Upper lobe of left lung (tissue), 6 donors: Measurements from ENCODE around the gene MAN2B2. TPM values are rescaled to one million over a fixed set of nuclear protein-coding genes. Genes with fewer than 3 reads are reported as not detected.

ENCODE experiments used
- ATAC-seq, 2 donors: fragments of 200-7000 bp; cut with Tn5 transposase; one replicate each; pipeline ENCODE4 v1.9.1; 2022; ENCODE audit warnings: mild to moderate bottlenecking in 2 of 2, moderate library complexity in 2 of 2; ENCODE audit not compliant: low FRiP score in 2 of 2
- DNase-seq, 2 donors: peaks; one replicate each; pipeline ENCODE4 v3.0.0-alpha.2; 2019 to 2020
- H3K27ac ChIP-seq, 4 donors: fragments of 200-600 bp; sonication (generic); one replicate each; pipeline ENCODE4 v1.5.1; 2016 to 2019
- H3K27me3 ChIP-seq, 4 donors: fragments of 200-600 bp; sonication (generic); one replicate each; pipeline ENCODE4 v1.5.1; 2017 to 2019
- H3K36me3 ChIP-seq, 4 donors: fragments of 200-600 bp; sonication (generic); one replicate each; pipeline ENCODE4 v1.5.1; 2016 to 2019
- H3K4me1 ChIP-seq, 4 donors: fragments of 200-600 bp; sonication (generic); one replicate each; pipeline ENCODE4 v1.5.1; 2018 to 2019
- H3K4me3 ChIP-seq, 4 donors: fragments of 200-600 bp; sonication (generic); one replicate each; pipeline ENCODE4 v1.5.1; 2017 to 2019; ENCODE audit warnings: mild to moderate bottlenecking in 2 of 4, moderate library complexity in 1 of 4
- H3K9me3 ChIP-seq, 4 donors: fragments of 200-600 bp; sonication (generic); one replicate each; pipeline ENCODE4 v1.5.1; 2018 to 2019
- CTCF ChIP-seq, 6 experiments: fragments of 450-650 bp in 4 of 6; fragments of 200-600 bp in 2 of 6; sonication (generic) in 2 of 6; IDR thresholded peaks; one replicate each; pipeline ENCODE4 v1.5.1; 2016 to 2019; ENCODE audit warnings: antibody characterized with exemption in 6 of 6
- EP300 ChIP-seq, 4 donors: sonication (generic); formaldehyde crosslinking; IDR thresholded peaks; one replicate each; pipeline ENCODE4 v1.5.1; 2017; ENCODE audit warnings: antibody characterized with exemption in 4 of 4, control low read depth in 2 of 4
- POLR2A ChIP-seq, 4 donors: fragments of 450-650 bp; IDR thresholded peaks; one replicate each; pipeline ENCODE4 v1.5.1; 2016 to 2017; ENCODE audit warnings: antibody characterized with exemption in 4 of 4, mild to moderate bottlenecking in 2 of 4
- POLR2AphosphoS5 ChIP-seq, 2 donors: sonication (generic); formaldehyde crosslinking; IDR thresholded peaks; one replicate each; pipeline ENCODE4 v1.5.1; 2017; ENCODE audit warnings: antibody characterized with exemption in 2 of 2
- WGBS, 2 donors: methylation state at CpG; one replicate each; pipeline ENCODE4 v1.1.5; 2017 to 2018; 5-methylcytosine and 5-hydroxymethylcytosine counted together
- total RNA-seq, 6 donors: library from RNA; depleted of rRNA in 4 of 6; stranded (reverse); fragments of >200 nt in 4 of 6; gene quantifications; one replicate each; pipeline versions ENCODE4 v1.1.0 to v1.2.1, GENCODE V29; 2016 to 2021
- donor health status: DM: no; HTN: no; CAD: no; lungs with moderate emphysema.
- donor health status: DM: no; HTN: yes; CAD: no; lungs with severe emphysema.

MAN2B2 gene
- total RNA-seq, 6 donors from 2014 or later, result 17.4 to 44.0 (median 35.4) TPM

- TF ChIP-seq POLR2AphosphoS5 (IDR thresholded peaks at IDR 0.05), result no peak
- TF ChIP-seq POLR2A (IDR thresholded peaks at IDR 0.05), result no peak
- no peak for TF ChIP-seq EP300 (IDR thresholded peaks at IDR 0.05)
- no peak for ATAC-seq
- Histone ChIP-seq H3K4me1 (no peaks in the 10 kb centered on the region), H3K27me3 (no peaks in the 10 kb centered on the region), H3K4me3 (no peak overlapping the region), H3K36me3 (peaks cover 5 to 83% (median 66%) of the 10 kb centered on the region in 4 donors), H3K9me3 (no peaks in the 10 kb centered on the region), H3K27ac (no peak overlapping the region)
- DNase-seq, result no peak
- WGBS, 2 donors, result 95 to 98% methylated on average over 12 to 18 of the region's 18 CpGs
Measured at GRCh38 chr4:6616087-6616995, 41.4 kb downstream of the MAN2B2 start.

- 96% methylated on average over 9 to 10 of the region's 10 CpGs for WGBS, 2 donors
- DNase-seq (no peak), ATAC-seq (no peak)
- TF ChIP-seq CTCF (IDR thresholded peaks at IDR 0.05) (no peak), EP300 (IDR thresholded peaks at IDR 0.05) (no peak), POLR2A (IDR thresholded peaks at IDR 0.05) (no peak), POLR2AphosphoS5 (IDR thresholded peaks at IDR 0.05) (no peak)
- Histone ChIP-seq H3K4me1 (no peaks in the 10 kb centered on the region), H3K9me3 (no peaks in the 10 kb centered on the region), H3K36me3 (peaks cover 5 to 74% (median 58%) of the 10 kb centered on the region in 4 donors), H3K27me3 (no peaks in the 10 kb centered on the region), H3K4me3 (no peak overlapping the region), H3K27ac (no peak overlapping the region)
Measured at GRCh38 chr4:6617246-6617645, 42.3 kb downstream of the MAN2B2 start.

- no peak for DNase-seq
- Histone ChIP-seq H3K27me3 (no peaks in the 10 kb centered on the region), H3K36me3 (peaks cover 5 to 68% (median 53%) of the 10 kb centered on the region in 4 donors)
Measured at GRCh38 chr4:6618386-6619115, 43.6 kb downstream of the MAN2B2 start.

GRCh38 chr4:6619116-6619465, 44.1 kb downstream of the MAN2B2 start:
- H3K36me3 ChIP-seq, result peaks cover 5 to 64% (median 51%) of the 10 kb centered on the region in 4 donors
- no peaks in the 10 kb centered on the region for H3K9me3 ChIP-seq
- H3K27ac ChIP-seq, result no peak overlapping the region
- DNase-seq (no peak), ATAC-seq (no peak)
- no peak for TF ChIP-seq CTCF (IDR thresholded peaks at IDR 0.05)
- TF ChIP-seq POLR2AphosphoS5 (IDR thresholded peaks at IDR 0.05), result no peak
- TF ChIP-seq POLR2A (IDR thresholded peaks at IDR 0.05), result no peak
- no peak for TF ChIP-seq EP300 (IDR thresholded peaks at IDR 0.05)
- H3K4me1 ChIP-seq, result no peaks in the 10 kb centered on the region
- H3K27me3 ChIP-seq, result no peaks in the 10 kb centered on the region
- 95 to 97% methylated on average over 13 of the region's 13 CpGs for WGBS, 2 donors
- no peak overlapping the region for H3K4me3 ChIP-seq

More at GRCh38 chr4:6618386-6619115, 43.6 kb downstream of the MAN2B2 start:
- H3K4me3 ChIP-seq, result no peak overlapping the region
- no peaks in the 10 kb centered on the region for H3K9me3 ChIP-seq
- WGBS, 2 donors, result 91 to 93% methylated on average over 19 of the region's 19 CpGs
- no peak overlapping the region for H3K27ac ChIP-seq
- ATAC-seq, result no peak
- H3K4me1 ChIP-seq, result no peaks in the 10 kb centered on the region
- TF ChIP-seq POLR2AphosphoS5 (IDR thresholded peaks at IDR 0.05) (no peak), EP300 (IDR thresholded peaks at IDR 0.05) (no peak), POLR2A (IDR thresholded peaks at IDR 0.05) (no peak), CTCF (IDR thresholded peaks at IDR 0.05) (no peak)
